Pancreas (tissue), 10 donors: ENCODE results near the gene NOM1. TPM values are rescaled to one million over a fixed set of nuclear protein-coding genes. Genes with fewer than 3 reads are reported as not detected.
"Not testable (repeated sequence)": the region's sequence is repeated elsewhere in the genome, so short reads cannot be mapped to it uniquely, and the experiment has no call there.

Source experiments
- ATAC-seq, 4 donors: fragments of 200-7000 bp; cut with Tn5 transposase; one replicate each; pipeline versions ENCODE4 v1.8.0 to v1.9.1; 2020; ENCODE audit warnings: mild to moderate bottlenecking in 4 of 4, moderate library complexity in 4 of 4
- DNase-seq, 6 donors: peaks; one replicate each; pipeline ENCODE4 v3.0.0-alpha.2; 2020
- FAIRE-seq: peaks from 2 replicates; lab custom pipeline; 2012; peaks lifted over from hg19 to GRCh38; lab: Jason Lieb, UNC
- H3K27ac ChIP-seq, 4 donors: fragments of 200-600 bp; sonication (generic); 1 replicate in 3 of 4; 2 replicates in 1 of 4; pipeline versions ENCODE4 v1.5.0 to v1.8.0; 2020
- H3K27me3 ChIP-seq, 4 donors: fragments of 200-600 bp; one replicate each; pipeline ENCODE4 v1.8.0; 2021
- H3K36me3 ChIP-seq, 3 donors: fragments of 200-600 bp; sonication (generic) in 1 of 3; one replicate each; pipeline versions ENCODE4 v1.5.0 to v1.8.0; 2020 to 2021
- H3K4me1 ChIP-seq, 3 donors: fragments of 200-600 bp; one replicate each; pipeline ENCODE4 v1.8.0; 2021
- H3K4me3 ChIP-seq, 4 donors: fragments of 200-600 bp; sonication (generic) in 2 of 4; one replicate each; pipeline versions ENCODE4 v1.5.0 to v1.8.0; 2020 to 2021
- H3K9me3 ChIP-seq, 4 donors: fragments of 200-600 bp; one replicate each; pipeline ENCODE4 v1.8.0; 2021
- CTCF ChIP-seq, 4 donors: fragments of 200-600 bp; sonication (generic) in 3 of 4; IDR thresholded peaks; one replicate each; pipeline versions ENCODE4 v1.5.0 to v1.8.0; 2021; ENCODE audit warnings: antibody characterized with exemption in 4 of 4
- WGBS, 2 donors: extraction: QIAGEN DNeasy Blood & Tissue Kit; methylation state at CpG; one replicate each; pipeline ENCODE4 v1.1.7; 2013; 5-methylcytosine and 5-hydroxymethylcytosine counted together
- intact Hi-C, 3 donors: fragments of 100-400 bp; cut with DNase I; formaldehyde crosslinking; loops; one replicate each; pipeline versions ENCODE4 v1.11.1 to v1.14.2; 2022
- polyA plus RNA-seq, 2 donors: library from polyadenylated mRNA; stranded (reverse); fragments of 200-250 nt; gene quantifications; one replicate each; pipeline ENCODE4 v1.2.3, GENCODE V29; 2013
- total RNA-seq, 6 donors: library from RNA; stranded (reverse); fragmentation: NEBNext Ultra II Directional in 4 of 6; extraction: Animal tissue kit (Norgen Biotek cat#: 25700) in 4 of 6; gene quantifications; one replicate each; pipeline versions ENCODE4 v1.2.1 to v1.2.4, GENCODE V29; 2021 to 2023
- donor health status: healthy with polysubstance abuse.
- donor health status: DM: no; HTN: no; CAD: no; lungs with moderate emphysema.
- donor health status: DM: no; HTN: no; CAD: no.
- donor health status: control.
- donor health status: control.
- donor health status: Bipolar disorder and iron deficiency.
- donor health status: DM: yes; HTN: yes; CAD: no.
- donor health status: DM: no; HTN: no; CAD: no.
- donor health status: DM: no; HTN: no; CAD: no.
- donor health status: DM: yes; HTN: yes; CAD: no.

NOM1 gene
- total and polyA plus RNA-seq, 8 donors = 7.2 to 12.9 (median 8.7) TPM

- H3K4me3 ChIP-seq = no peak overlapping the region
- no peaks in the 10 kb centered on the region for H3K36me3 ChIP-seq
- DNase-seq (no peak), ATAC-seq (no peak), FAIRE-seq (no peak)
- H3K9me3 ChIP-seq = no peaks in the 10 kb centered on the region
- WGBS, 2 donors = 68 to 86% methylated on average over 4 of the region's 4 CpGs
- no peak overlapping the region for H3K27ac ChIP-seq
- TF ChIP-seq CTCF (IDR thresholded peaks at IDR 0.05) = no peak
- no peaks in the 10 kb centered on the region for H3K4me1 ChIP-seq
- intact Hi-C loops = no loop called here
- H3K27me3 ChIP-seq = no peaks in the 10 kb centered on the region
These were observed 41.9 kb upstream of the NOM1 start for GRCh38 chr7:156907656-156908055.

GRCh38 chr7:156909574-156910252 is 39.8 kb upstream of the NOM1 start:
- H3K27me3 ChIP-seq, H3K36me3 ChIP-seq, FAIRE-seq, H3K27ac ChIP-seq, intact Hi-C loops, H3K4me3 ChIP-seq, H3K4me1 ChIP-seq, ATAC-seq, H3K9me3 ChIP-seq, DNase-seq: not testable (repeated sequence)
- 47 to 60% methylated on average over 3 of the region's 3 CpGs for WGBS, 2 donors

- no peaks in the 10 kb centered on the region for H3K36me3 ChIP-seq
- no peak overlapping the region for H3K4me3 ChIP-seq
- no peaks in the 10 kb centered on the region for H3K27me3 ChIP-seq
- H3K27ac ChIP-seq = peak overlapping the region; percentile 13 to 69 (median 29)
- ATAC-seq (peak; percentile 51 to 55 (median 54)), DNase-seq (no peak), FAIRE-seq (no peak)
- H3K9me3 ChIP-seq = no peaks in the 10 kb centered on the region
- WGBS, 2 donors = 6 to 14% methylated on average over 1 of the region's 1 CpG
- intact Hi-C loops = no loop called here
- H3K4me1 ChIP-seq = peaks cover 0 to 16% (median 15%) of the 10 kb centered on the region in 3 donors
- TF ChIP-seq CTCF (IDR thresholded peaks at IDR 0.05) = no peak
These were observed 30.9 kb upstream of the NOM1 start for GRCh38 chr7:156918635-156919034.

- DNase-seq = peak; percentile 46 to 77 (median 70)
- no peak for FAIRE-seq
- H3K4me1 ChIP-seq = peaks cover 0 to 16% (median 15%) of the 10 kb centered on the region in 3 donors
- H3K27ac ChIP-seq = peak overlapping the region; percentile 11 to 69 (median 40)
- H3K4me3 ChIP-seq = no peak overlapping the region
- H3K36me3 ChIP-seq = no peaks in the 10 kb centered on the region
- intact Hi-C loops = no loop called here
- no peaks in the 10 kb centered on the region for H3K27me3 ChIP-seq
- WGBS, 2 donors = 13 to 16% methylated on average over 19 of the region's 19 CpGs
- no peaks in the 10 kb centered on the region for H3K9me3 ChIP-seq
- no peak for TF ChIP-seq CTCF (IDR thresholded peaks at IDR 0.05)
- ATAC-seq = peak; percentile 76 to 90 (median 86)
These were observed 30.3 kb upstream of the NOM1 start for GRCh38 chr7:156919132-156919713.

GRCh38 chr7:156920076-156920475 is 29.4 kb upstream of the NOM1 start:
- WGBS, 2 donors = 19 to 23% methylated on average over 5 of the region's 5 CpGs
- no peak for TF ChIP-seq CTCF (IDR thresholded peaks at IDR 0.05)
- no peaks in the 10 kb centered on the region for H3K27me3 ChIP-seq
- H3K4me1 ChIP-seq = peaks cover 0 to 16% (median 15%) of the 10 kb centered on the region in 3 donors
- no peaks in the 10 kb centered on the region for H3K36me3 ChIP-seq
- FAIRE-seq (no peak), DNase-seq (no peak), ATAC-seq (peak in 2 of 4 donors; percentile 33 to 54)
- no peaks in the 10 kb centered on the region for H3K9me3 ChIP-seq
- peak overlapping the region; percentile 11 to 69 (median 40) for H3K27ac ChIP-seq
- intact Hi-C loops = no loop called here
- H3K4me3 ChIP-seq = no peak overlapping the region

- 79 to 81% methylated on average over 24 of the region's 24 CpGs for WGBS, 2 donors
- Histone ChIP-seq H3K4me1 (peaks cover 0 to 16% (median 15%) of the 10 kb centered on the region in 3 donors), H3K27ac (peak overlapping the region; percentile 11 to 69 (median 40))
- H3K9me3 ChIP-seq, DNase-seq, H3K4me3 ChIP-seq, FAIRE-seq, ATAC-seq, intact Hi-C loops, H3K27me3 ChIP-seq, H3K36me3 ChIP-seq: not testable (repeated sequence)
These were observed 28.8 kb upstream of the NOM1 start for GRCh38 chr7:156920487-156921373.

- H3K4me1 ChIP-seq = peaks cover 0 to 16% (median 15%) of the 10 kb centered on the region in 3 donors
- DNase-seq, H3K27me3 ChIP-seq, ATAC-seq, H3K27ac ChIP-seq, H3K36me3 ChIP-seq, intact Hi-C loops, H3K4me3 ChIP-seq, FAIRE-seq, H3K9me3 ChIP-seq: not testable (repeated sequence)
- WGBS, 2 donors = 76 to 92% methylated on average over 6 of the region's 6 CpGs
These were observed 27.2 kb upstream of the NOM1 start for GRCh38 chr7:156922304-156922703.
